Fibroblast of upper back skin (primary cell): ENCODE data around the gene ACAP3.
A peak's percentile ranks its signal among the peaks of the same experiment; 100 is the strongest.

Source experiments
- DNase-seq: peaks from one replicate; pipeline ENCODE4 v3.0.0-alpha.2; 2013

ACAP3 gene

GRCh38 chr1:1307923-1308755 lies at the start of gene ACAP3, which contains the start of gene PUSL1:
TSS of gene ACAP3 (minus strand) at chr1:1307930. CDS start at chr1:1307815, 115 bp downstream.
TSS of gene PUSL1 (plus strand) at chr1:1308597. CDS start at chr1:1308644, 47 bp downstream.
- DNase-seq: peak; percentile 90

GRCh38 chr1:1356796-1357401 lies 49.2 kb upstream of the ACAP3 start:
- no peak for DNase-seq

GRCh38 chr1:1356166-1356795 lies 48.6 kb upstream of the ACAP3 start:
- no peak for DNase-seq

GRCh38 chr1:1355416-1355815 lies 47.7 kb upstream of the ACAP3 start:
- no peak for DNase-seq

- DNase-seq: no peak
Observed at GRCh38 chr1:1354271-1355247, 46.8 kb upstream of the ACAP3 start.

GRCh38 chr1:1353389-1354151 lies 45.8 kb upstream of the ACAP3 start:
- no peak for DNase-seq

GRCh38 chr1:1352786-1353388 lies 45.2 kb upstream of the ACAP3 start:
- DNase-seq: no peak

GRCh38 chr1:1351511-1352427 lies 44.0 kb upstream of the ACAP3 start:
- DNase-seq: peak; percentile 42

- peak; percentile 77 for DNase-seq
Observed at GRCh38 chr1:1349256-1350012, 41.7 kb upstream of the ACAP3 start, which contains the start of gene DVL1. TSS of gene DVL1 (minus strand) at chr1:1349418. CDS start at chr1:1349065, 353 bp downstream.

GRCh38 chr1:1348420-1349255 lies 40.9 kb upstream of the ACAP3 start:
- DNase-seq: no peak

GRCh38 chr1:1347663-1348419 lies 40.1 kb upstream of the ACAP3 start:
- DNase-seq: no peak

- DNase-seq: no peak
Observed at GRCh38 chr1:1347026-1347595, 39.4 kb upstream of the ACAP3 start.

- DNase-seq: no peak
Observed at GRCh38 chr1:1346501-1346890, 38.8 kb upstream of the ACAP3 start.

GRCh38 chr1:1345860-1346500 lies 38.2 kb upstream of the ACAP3 start:
- DNase-seq: no peak

- no peak for DNase-seq
Observed at GRCh38 chr1:1345384-1345783, 37.7 kb upstream of the ACAP3 start.

GRCh38 chr1:1344655-1345361 lies 37.1 kb upstream of the ACAP3 start:
- DNase-seq: peak; percentile 56
